Measurements from ENCODE around the gene MID1. TPM values are rescaled to one million over a fixed set of nuclear protein-coding genes. Genes with fewer than 3 reads are reported as not detected.
A peak's percentile ranks its signal among the peaks of the same experiment; 100 is the strongest.

MID1 gene
- total RNA-seq, 1 donor from 2014 or later, result 10.2 TPM

DNA sequence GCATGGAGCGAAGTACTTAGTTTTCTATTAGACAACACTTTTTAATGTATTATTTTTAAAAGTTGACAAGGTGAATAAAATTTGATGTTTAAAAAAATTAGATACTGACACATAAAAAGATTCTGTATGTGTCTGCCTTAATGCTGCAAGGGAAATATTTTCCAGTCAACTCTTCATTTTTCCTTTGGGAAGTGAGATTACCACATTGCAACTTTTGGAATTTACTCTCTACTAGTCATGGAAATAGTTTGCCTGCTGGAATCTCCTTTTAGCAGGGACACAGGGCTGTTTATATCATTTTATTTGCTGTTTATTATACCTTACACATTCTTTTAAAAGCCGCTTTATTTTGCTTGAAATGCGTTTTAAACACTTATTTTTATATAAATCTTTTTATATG is 135.1 kb downstream of the MID1 start:
- Mint-ChIP-seq H3K4me3 (ENCODE audit: unreplicated experiment) (no peak overlapping the region), H3K27me3 (ENCODE audit: unreplicated experiment) (no peaks in the 10 kb centered on the region), H3K9me3 (ENCODE audit: unreplicated experiment) (peaks cover 3% of the 10 kb centered on the region), H3K36me3 (ENCODE audit: unreplicated experiment) (peaks cover 3% of the 10 kb centered on the region), H3K4me1 (ENCODE audit: unreplicated experiment) (peaks cover 40% of the 10 kb centered on the region), H3K27ac (ENCODE audit: unreplicated experiment) (peak overlapping the region; percentile 39)
- DNase-seq (ENCODE audit: extremely low spot score, unreplicated experiment), result no peak
- TF ChIP-seq, protein P1, sequence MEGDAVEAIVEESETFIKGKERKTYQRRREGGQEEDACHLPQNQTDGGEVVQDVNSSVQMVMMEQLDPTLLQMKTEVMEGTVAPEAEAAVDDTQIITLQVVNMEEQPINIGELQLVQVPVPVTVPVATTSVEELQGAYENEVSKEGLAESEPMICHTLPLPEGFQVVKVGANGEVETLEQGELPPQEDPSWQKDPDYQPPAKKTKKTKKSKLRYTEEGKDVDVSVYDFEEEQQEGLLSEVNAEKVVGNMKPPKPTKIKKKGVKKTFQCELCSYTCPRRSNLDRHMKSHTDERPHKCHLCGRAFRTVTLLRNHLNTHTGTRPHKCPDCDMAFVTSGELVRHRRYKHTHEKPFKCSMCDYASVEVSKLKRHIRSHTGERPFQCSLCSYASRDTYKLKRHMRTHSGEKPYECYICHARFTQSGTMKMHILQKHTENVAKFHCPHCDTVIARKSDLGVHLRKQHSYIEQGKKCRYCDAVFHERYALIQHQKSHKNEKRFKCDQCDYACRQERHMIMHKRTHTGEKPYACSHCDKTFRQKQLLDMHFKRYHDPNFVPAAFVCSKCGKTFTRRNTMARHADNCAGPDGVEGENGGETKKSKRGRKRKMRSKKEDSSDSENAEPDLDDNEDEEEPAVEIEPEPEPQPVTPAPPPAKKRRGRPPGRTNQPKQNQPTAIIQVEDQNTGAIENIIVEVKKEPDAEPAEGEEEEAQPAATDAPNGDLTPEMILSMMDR (IDR thresholded peaks at IDR 0.05), result no peak

DNA sequence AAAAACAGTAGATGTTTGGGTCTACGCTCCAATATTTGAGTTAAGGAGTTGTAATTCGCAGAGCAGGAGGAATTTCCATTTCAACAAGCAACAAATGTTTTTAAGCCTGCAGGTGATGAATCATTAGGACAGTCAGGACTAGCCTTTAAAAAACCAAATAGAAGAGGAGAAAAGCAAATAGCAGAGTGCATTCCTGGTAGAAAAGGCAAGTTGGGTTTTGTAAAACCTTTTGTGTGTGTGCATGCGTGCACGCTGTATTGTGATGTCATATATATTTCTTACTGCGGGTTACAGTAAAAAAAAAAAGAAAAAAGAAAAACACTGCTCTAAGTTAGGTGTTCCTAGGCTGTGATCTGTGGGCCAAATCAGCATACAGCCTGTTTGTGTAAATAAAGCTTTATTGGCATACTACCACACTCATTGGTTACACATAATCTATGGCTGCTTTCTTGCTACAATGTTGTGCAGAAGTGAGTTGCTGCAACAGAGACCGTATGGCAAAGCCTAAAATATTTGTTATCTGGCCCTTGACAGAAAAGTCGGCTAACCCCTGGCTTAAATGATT is 135.6 kb downstream of the MID1 start:
- no peaks in the 10 kb centered on the region for H3K27me3 Mint-ChIP-seq (ENCODE audit: unreplicated experiment)
- peak overlapping the region; percentile 39 for H3K27ac Mint-ChIP-seq (ENCODE audit: unreplicated experiment)
- no peak overlapping the region for H3K4me3 Mint-ChIP-seq (ENCODE audit: unreplicated experiment)
- H3K4me1 Mint-ChIP-seq (ENCODE audit: unreplicated experiment), result peaks cover 40% of the 10 kb centered on the region
- DNase-seq (ENCODE audit: extremely low spot score, unreplicated experiment), result no peak
- TF ChIP-seq, protein P1 (IDR thresholded peaks at IDR 0.05), result no peak
- H3K9me3 Mint-ChIP-seq (ENCODE audit: unreplicated experiment), result peaks cover under 1% of the 10 kb centered on the region
- H3K36me3 Mint-ChIP-seq (ENCODE audit: unreplicated experiment), result peaks cover 3% of the 10 kb centered on the region

DNA sequence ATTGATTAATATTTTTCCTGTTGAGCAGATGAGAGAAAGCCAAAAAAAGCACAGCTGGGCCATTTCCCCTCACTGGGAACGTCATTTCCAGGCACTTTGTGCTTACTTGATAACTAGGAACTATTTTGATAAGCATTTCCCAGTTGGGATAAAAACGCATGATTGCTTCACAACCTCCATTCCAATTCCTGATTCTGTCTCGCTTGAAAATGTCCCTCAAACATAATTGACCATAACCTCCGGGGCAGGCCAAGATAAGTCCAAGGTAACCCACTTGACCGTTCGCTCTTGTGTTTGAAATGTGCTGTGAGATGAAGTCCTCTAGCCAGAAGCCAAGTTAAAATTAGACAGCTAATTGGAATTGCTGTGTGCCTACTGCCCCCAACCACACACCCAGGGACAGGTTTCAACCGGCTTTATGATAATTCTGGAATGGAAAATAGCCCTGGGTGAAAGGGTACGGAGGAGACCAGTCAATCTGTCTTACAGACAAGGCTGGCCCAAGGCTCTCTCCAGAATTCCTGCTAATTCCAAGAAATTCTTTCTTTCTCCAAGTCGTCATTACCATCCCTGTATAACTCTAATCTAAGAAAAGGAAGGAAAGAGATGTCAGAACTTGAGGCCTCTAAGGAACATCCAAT is 137.1 kb downstream of the MID1 start:
- no peaks in the 10 kb centered on the region for H3K27me3 Mint-ChIP-seq (ENCODE audit: unreplicated experiment)
- peak overlapping the region; percentile 82 for H3K27ac Mint-ChIP-seq (ENCODE audit: unreplicated experiment)
- H3K4me3 Mint-ChIP-seq (ENCODE audit: unreplicated experiment), result no peak overlapping the region
- DNase-seq (ENCODE audit: extremely low spot score, unreplicated experiment), result no peak
- TF ChIP-seq, protein P1 (IDR thresholded peaks at IDR 0.05), result no peak
- peaks cover 40% of the 10 kb centered on the region for H3K4me1 Mint-ChIP-seq (ENCODE audit: unreplicated experiment)
- peaks cover 6% of the 10 kb centered on the region for H3K9me3 Mint-ChIP-seq (ENCODE audit: unreplicated experiment)
- peaks cover 7% of the 10 kb centered on the region for H3K36me3 Mint-ChIP-seq (ENCODE audit: unreplicated experiment)

DNA sequence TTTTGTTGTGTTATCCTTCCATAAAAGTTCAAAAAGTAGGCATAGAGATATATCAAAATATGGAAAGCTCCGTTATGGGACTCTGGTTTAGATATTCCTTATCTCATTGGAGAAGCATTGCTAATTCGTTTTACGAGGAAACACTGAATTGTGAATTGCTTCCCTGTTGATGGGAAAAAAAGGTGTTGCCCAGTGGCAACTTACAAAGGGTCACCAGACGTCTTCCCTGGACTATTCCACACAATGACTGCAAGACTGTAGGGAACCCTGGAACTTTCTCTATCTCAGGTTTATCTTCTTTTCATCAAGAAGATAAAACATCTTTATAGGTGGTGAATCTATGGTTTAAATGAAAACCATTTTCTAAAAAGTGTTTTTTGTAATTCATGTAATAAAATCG is 137.7 kb downstream of the MID1 start:
- Mint-ChIP-seq H3K36me3 (ENCODE audit: unreplicated experiment) (peaks cover 7% of the 10 kb centered on the region), H3K9me3 (ENCODE audit: unreplicated experiment) (peaks cover 11% of the 10 kb centered on the region), H3K27me3 (ENCODE audit: unreplicated experiment) (no peaks in the 10 kb centered on the region), H3K27ac (ENCODE audit: unreplicated experiment) (peak overlapping the region; percentile 82), H3K4me1 (ENCODE audit: unreplicated experiment) (peaks cover 40% of the 10 kb centered on the region), H3K4me3 (ENCODE audit: unreplicated experiment) (no peak overlapping the region)
- DNase-seq (ENCODE audit: extremely low spot score, unreplicated experiment), result no peak
- TF ChIP-seq, protein P1 (IDR thresholded peaks at IDR 0.05), result no peak

DNA sequence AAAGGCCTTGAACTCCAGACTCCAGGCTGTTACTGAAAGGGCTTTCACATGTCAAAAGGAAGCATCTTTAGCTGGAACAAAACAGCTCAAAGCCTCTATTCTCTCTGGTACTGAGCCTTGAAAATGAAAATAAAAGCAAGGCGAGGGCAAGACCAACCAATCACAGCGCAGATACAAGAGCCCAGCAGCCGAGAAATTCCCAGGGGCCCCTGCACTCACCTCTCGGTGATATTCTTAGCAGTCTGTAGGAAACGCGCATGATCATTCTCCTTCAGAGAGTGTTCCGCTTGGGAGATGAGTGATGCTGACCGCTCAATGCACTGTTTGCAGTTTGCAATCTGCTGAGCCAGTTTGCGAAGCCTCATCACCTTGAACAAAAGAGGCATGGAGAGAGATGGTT is 138.1 kb downstream of the MID1 start:
- H3K4me1 Mint-ChIP-seq (ENCODE audit: unreplicated experiment), result peaks cover 40% of the 10 kb centered on the region
- H3K4me3 Mint-ChIP-seq (ENCODE audit: unreplicated experiment), result no peak overlapping the region
- H3K36me3 Mint-ChIP-seq (ENCODE audit: unreplicated experiment), result peaks cover 7% of the 10 kb centered on the region
- H3K27ac Mint-ChIP-seq (ENCODE audit: unreplicated experiment), result no peak overlapping the region
- H3K9me3 Mint-ChIP-seq (ENCODE audit: unreplicated experiment), result peaks cover 12% of the 10 kb centered on the region
- TF ChIP-seq, protein P1 (IDR thresholded peaks at IDR 0.05), result no peak
- H3K27me3 Mint-ChIP-seq (ENCODE audit: unreplicated experiment), result no peaks in the 10 kb centered on the region
- DNase-seq (ENCODE audit: extremely low spot score, unreplicated experiment), result no peak
